Renal pelvis (tissue), 4 donors: ENCODE results near the gene B3GNT9. TPM values are rescaled to one million over a fixed set of nuclear protein-coding genes. Genes with fewer than 3 reads are reported as not detected.
A peak's percentile ranks its signal among the peaks of the same experiment; 100 is the strongest.
"Not testable (repeated sequence)": the region's sequence is repeated elsewhere in the genome, so short reads cannot be mapped to it uniquely, and the experiment has no call there.

ENCODE experiments used
- DNase-seq: peaks from one replicate; pipeline ENCODE4 v3.0.0-alpha.2; 2013
- polyA plus RNA-seq, 3 donors: library from polyadenylated mRNA; unstranded; fragments of 120-200 nt; gene quantifications; one replicate each; pipeline ENCODE4 v1.2.1, GENCODE V29; 2013; ENCODE audit not compliant: insufficient read length in 3 of 3

Gene B3GNT9
- polyA plus RNA-seq, 3 donors = 8.1 to 11.9 (median 8.2) TPM

- peak; percentile 69 for DNase-seq
These were observed 4.7 kb upstream of the B3GNT9 start for GRCh38 chr16:67155295-67156142.

- no peak for DNase-seq
These were observed 3.9 kb upstream of the B3GNT9 start for GRCh38 chr16:67154578-67155294.

- DNase-seq = no peak
These were observed 766 bp upstream of the B3GNT9 start for GRCh38 chr16:67151431-67152097.

- no peak for DNase-seq
These were observed 558 bp downstream of the B3GNT9 start for GRCh38 chr16:67150047-67150832.

- DNase-seq = no peak
These were observed 1.3 kb downstream of the B3GNT9 start for GRCh38 chr16:67149276-67150046.

- no peak for DNase-seq
These were observed 2.0 kb downstream of the B3GNT9 start for GRCh38 chr16:67148656-67149275.

- no peak for DNase-seq
These were observed 2.6 kb downstream of the B3GNT9 start for GRCh38 chr16:67148221-67148620.

- no peak for DNase-seq
These were observed 3.2 kb downstream of the B3GNT9 start for GRCh38 chr16:67147437-67148140.

- no peak for DNase-seq
These were observed 4.1 kb downstream of the B3GNT9 start for GRCh38 chr16:67146523-67147357.

- DNase-seq = no peak
These were observed 5.1 kb downstream of the B3GNT9 start for GRCh38 chr16:67145746-67146145.

- no peak for DNase-seq
These were observed 5.9 kb downstream of the B3GNT9 start for GRCh38 chr16:67144943-67145342.

- no peak for DNase-seq
These were observed 8.5 kb downstream of the B3GNT9 start for GRCh38 chr16:67142342-67142741.

- no peak for DNase-seq
These were observed 9.4 kb downstream of the B3GNT9 start for GRCh38 chr16:67141391-67141790.

- no peak for DNase-seq
These were observed 13.2 kb downstream of the B3GNT9 start for GRCh38 chr16:67137605-67138004.

- DNase-seq = no peak
These were observed 21.4 kb downstream of the B3GNT9 start for GRCh38 chr16:67129422-67129821.

- DNase-seq = no peak
These were observed 21.9 kb downstream of the B3GNT9 start for GRCh38 chr16:67128887-67129286.

- DNase-seq = no peak
These were observed 22.4 kb downstream of the B3GNT9 start for GRCh38 chr16:67128417-67128816.

GRCh38 chr16:67122799-67123198, 28.0 kb downstream of the B3GNT9 start:
- not testable (repeated sequence) for DNase-seq

- no peak for DNase-seq
These were observed 30.8 kb downstream of the B3GNT9 start for GRCh38 chr16:67120025-67120424.
